ENCODE data around the gene FOXO1.

Gene FOXO1

GRCh38 chr13:40572961-40573360 is 93.5 kb downstream of the FOXO1 start:
- DNase-seq: no peak

DNA sequence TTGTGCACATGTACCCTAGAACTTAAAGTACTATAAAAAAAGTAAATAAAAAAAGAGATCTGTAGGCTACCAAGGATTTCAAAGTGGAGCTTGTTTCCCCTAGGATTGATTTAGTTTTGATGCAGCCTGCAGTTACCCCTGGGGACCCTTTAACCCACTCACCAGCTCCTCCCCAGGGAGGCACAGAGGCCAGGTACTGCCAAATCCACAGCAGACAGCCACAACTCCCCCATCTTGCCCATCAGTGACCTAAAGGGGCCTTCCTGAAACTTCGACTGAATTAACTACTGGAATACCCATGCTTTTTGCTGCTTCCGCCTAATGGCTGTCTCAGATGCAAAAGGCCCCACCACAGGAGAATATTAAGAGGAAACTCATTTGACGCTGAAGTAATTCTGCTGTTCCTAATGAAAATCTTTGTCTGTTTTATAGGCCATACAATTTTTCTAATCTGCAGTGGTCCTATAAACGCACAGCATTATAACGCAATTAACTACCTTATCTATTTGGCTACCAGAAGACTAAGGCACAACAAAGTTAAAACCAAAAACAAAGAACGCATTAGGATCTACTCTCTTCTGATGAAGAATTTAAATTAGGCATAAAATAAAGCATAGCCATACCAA is 95.0 kb downstream of the FOXO1 start:
- no peak for DNase-seq

GRCh38 chr13:40570930-40571329 is 95.5 kb downstream of the FOXO1 start:
- no peak for DNase-seq

DNA sequence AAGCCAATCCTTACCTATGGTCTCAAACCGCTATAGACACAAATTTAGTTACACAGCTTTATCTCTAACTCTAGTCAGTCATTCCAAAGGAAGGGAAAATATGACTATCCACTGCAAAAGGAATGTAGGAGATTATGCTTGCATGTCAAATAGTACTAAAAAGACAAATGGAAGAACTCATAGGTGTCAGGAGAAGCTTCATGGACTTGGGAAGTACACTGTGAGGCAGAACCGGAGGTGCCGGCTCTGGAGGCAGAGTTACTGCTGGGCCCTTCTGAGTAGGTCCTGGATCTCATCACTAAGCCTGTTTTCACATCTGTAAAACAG is 97.5 kb downstream of the FOXO1 start:
- DNase-seq: no peak

- no peak for DNase-seq
These were observed 98.0 kb downstream of the FOXO1 start for GRCh38 chr13:40568246-40569023.

DNA sequence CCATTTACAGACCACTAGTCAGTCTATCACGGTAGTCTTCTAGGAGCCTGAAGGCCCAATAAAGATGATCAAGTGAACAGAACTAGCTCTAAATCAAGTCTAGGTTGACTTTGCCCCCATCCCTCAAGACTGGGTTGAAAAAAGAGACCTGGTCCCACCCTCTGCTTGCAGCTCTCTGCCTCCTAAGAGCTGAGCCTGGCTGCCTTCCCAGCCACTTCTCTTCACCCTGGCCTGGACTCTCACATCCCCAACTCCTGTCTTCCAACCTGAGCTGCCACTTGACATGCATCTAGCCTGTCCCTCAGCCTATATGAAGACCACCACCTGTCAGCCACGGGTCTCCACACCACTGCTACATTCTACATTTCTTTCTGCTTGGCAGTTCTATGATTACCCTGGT is 99.6 kb downstream of the FOXO1 start:
- no peak for DNase-seq

- no peak for DNase-seq
These were observed 100.9 kb downstream of the FOXO1 start for GRCh38 chr13:40565282-40566148.

DNA sequence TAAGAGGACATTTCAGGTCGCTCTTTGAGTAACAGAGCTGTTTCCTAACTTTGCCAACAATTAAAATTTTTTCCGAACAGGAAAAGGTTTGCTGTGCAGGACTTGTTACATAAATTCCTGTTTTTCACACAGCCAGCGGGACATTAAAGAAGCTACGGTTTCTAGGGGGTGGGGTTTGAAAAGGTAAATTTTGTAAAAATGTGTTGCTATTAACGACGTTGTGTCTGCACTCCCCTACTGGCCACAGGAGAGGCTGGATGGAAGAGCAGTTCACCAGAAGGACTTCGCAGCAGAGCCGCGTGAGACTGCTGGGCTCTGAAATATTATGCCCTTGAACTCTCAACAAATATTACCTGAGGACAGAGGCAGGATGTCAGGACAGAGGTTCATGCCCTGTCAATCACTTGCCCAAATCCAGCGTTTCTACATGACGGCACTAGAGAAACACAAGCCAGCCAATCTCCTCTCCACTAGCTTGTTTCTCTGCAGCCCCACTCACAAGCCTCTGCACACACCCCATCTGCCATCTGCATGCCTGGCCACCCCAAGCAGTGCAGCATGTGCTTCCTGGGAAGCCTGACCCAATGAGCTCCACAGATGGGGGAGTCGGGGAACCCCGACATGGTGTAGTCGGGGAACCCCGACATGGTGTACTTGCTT is 102.0 kb downstream of the FOXO1 start:
- DNase-seq: no peak

DNA sequence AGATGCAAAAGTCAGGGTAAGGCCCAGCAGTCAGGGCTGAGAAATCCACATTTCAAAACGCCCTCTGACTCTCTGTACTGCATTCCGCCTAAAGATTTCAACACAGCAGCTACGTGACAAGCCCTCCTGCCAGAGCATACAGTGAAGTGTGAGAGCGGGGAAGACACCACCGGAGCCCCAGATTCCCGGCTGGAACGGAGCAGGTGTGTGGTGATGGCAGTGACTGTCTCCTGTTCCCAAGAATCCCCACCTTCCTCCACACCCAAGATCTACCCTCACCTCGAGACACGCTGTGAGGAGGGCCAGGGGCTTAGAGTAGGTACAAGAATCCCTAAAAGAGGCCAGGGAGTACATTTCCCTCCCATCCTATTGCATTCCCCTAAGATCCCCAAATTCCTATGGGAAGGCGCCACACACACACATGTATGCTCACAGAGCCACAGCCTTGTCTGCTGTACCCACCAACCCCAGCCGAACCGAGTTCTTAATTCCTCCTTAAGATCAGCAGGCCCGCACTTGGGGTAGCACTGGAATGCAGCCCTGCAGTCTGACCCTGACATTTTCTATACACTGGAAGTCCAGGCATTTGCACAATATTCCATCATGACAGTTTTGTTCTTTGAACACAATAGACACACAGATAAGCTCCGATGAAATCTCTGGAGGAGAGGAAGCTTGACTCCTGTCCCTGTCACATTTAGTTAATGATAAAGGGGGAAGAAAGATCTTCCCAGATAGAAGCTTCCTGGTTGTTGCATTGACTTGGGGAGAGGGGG is 102.9 kb downstream of the FOXO1 start:
- DNase-seq: no peak

DNA sequence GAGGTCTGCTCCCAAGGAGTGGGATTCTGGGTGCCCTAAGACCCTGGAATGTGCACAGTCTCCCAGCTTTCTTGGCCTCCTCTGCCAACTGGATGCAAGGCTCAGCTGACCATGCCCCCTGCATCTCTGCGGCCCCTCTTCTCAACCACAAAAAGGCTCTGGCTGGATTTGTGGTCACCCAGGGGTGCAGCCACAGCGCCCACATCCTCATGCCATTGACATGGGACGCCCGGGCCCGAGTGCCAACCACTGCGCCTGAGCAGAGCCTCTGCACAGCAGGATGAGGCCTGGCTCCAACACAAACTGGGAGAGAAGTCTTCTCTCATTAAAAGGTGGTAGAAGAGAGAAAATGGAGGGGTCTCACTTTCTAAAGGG is 103.5 kb downstream of the FOXO1 start:
- DNase-seq: no peak

DNA sequence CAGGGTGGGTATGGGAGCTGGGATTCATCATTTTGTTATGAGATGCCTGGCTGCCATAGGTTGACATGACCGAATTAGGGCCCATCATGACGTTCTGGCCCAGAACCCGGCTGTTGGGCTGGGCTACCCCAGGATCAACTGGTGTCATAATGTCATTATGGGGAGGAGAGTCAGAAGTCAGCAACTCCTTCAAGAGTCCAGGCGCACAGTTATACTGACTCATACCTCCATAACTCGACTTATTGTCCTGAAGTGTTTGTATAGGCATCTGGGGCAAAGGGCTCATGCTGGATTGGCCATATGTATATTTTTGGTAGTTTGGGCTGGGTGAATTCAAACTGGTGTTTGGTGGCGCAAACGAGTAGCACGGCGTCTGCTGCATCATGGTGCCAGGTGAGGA is 106.5 kb downstream of the FOXO1 start:
- no peak for DNase-seq

- no peak for DNase-seq
These were observed 107.8 kb downstream of the FOXO1 start for GRCh38 chr13:40558656-40559055.

GRCh38 chr13:40556453-40556852 is 110.0 kb downstream of the FOXO1 start:
- no peak for DNase-seq

DNA sequence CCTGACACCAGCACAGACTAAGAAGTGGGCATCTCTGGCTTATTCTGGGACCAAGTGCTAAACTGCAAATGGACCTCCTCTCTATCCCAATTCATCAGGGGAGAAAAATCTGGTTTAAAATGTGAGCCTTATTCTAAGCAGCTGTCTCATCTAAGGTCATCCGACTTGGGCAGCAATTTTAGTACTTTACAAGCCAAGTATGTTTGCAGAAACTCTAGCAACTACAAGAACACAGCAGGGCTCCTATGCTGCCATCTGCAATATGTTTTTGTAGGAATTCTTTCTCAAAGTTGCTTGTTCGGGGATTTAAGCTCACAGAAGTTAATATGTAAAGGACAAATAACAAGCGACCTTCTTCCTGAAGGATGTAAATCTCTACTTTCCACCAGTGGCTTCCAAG is 113.1 kb downstream of the FOXO1 start:
- DNase-seq: no peak

DNA sequence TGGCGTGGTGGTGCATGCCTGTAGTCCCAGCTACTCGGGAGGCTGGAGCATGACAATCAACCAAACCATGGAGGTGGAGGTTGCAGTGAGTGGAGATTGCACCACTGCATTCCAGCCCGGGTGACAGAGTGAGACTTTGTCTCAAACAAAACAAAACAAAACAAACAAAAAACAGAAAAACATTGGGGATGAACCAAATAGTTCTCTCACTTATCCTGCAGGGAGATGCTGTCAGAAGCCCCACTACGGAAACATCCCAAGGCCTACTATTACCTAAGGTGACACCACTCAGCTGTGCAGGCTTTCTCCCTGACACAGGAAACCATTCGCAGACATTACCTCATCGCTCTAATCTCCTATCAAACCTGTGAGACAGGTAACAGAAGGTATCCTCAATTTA is 113.5 kb downstream of the FOXO1 start:
- DNase-seq: no peak

- no peak for DNase-seq
These were observed 116.3 kb downstream of the FOXO1 start for GRCh38 chr13:40550130-40550529.

DNA sequence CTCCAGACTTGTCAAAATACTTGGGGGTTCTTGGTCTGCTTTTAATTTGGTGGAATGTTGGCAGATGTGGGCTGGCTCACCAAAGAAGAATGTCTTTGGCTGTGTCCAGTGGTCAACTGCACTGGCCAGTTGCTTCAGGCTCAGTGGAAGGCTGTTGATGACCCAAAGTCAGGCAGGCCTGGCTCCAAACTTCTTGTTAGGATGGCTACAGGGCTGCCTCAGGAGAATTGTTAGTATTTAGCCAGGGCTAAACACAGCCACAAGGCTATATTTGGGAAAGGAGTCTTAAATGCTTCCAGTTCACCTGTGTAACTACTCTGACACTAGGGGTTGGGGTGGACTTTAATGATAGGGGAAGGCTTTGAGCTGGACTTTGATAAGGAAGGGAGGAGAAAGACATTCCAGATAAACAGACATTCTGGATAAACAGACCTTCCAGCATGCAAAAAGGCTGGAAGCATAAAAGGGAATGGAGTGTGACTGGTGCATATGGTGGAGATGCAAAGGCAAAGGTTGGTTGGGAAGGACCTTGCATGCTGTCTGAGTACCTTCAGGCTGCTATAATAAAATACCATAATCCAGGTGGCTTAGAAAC is 116.8 kb downstream of the FOXO1 start:
- DNase-seq: no peak

GRCh38 chr13:40547591-40548315 is 118.7 kb downstream of the FOXO1 start:
- no peak for DNase-seq

DNA sequence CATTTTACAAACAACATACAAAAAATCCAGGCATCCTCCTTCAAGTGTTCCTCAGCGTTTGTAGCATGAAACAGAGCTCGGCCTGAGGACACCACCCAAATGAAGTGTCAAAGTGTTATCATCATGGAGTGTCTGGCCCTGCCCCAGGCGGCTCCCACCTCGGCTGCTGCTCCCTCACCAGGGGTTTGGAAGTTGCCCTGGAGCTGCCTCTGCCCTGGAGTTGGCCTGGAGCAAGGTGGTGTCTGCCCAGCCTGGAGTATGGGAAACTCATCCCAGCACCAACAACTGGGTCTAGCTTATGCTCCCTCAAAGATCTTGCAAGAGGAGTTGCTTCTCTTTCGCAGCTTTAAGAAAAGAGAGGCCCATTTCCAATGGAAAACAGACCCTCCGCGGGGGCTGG is 120.4 kb downstream of the FOXO1 start:
- DNase-seq: no peak

GRCh38 chr13:40540328-40541044 is 126.0 kb downstream of the FOXO1 start:
- no peak for DNase-seq

All from hippocampal formation (tissue), 2 donors.